WERI-Rb-1 (cell line): ENCODE measurements around the gene EID3.

Experiments
- DNase-seq: peaks from one replicate; pipeline ENCODE4 v3.0.0-alpha.2; 2020
- H3K27ac ChIP-seq: fragments of 250-450 bp; sonication (Bioruptor Pico); 2 replicates; pipeline ENCODE4 v1.5.1; 2020; ENCODE audit warnings: mild to moderate bottlenecking, moderate library complexity
- H3K27me3 ChIP-seq: fragments of 250-450 bp; sonication (Bioruptor Pico); 2 replicates; pipeline ENCODE4 v1.5.1; 2021; ENCODE audit warnings: mild to moderate bottlenecking, low read depth, moderate library complexity; ENCODE audit not compliant: insufficient read depth, severe bottlenecking
- H3K36me3 ChIP-seq: fragments of 250-450 bp; sonication (Bioruptor Pico); 2 replicates; pipeline ENCODE4 v1.5.1; 2020; ENCODE audit warnings: mild to moderate bottlenecking, moderate library complexity
- H3K4me3 ChIP-seq: 2 replicates; pipeline ENCODE4 v1.5.1; 2011; ENCODE audit warnings: low read depth, mild to moderate bottlenecking, control low read depth, low read length
- H3K9me3 ChIP-seq: fragments of 250-450 bp; sonication (Bioruptor Pico); 2 replicates; pipeline ENCODE4 v1.5.1; 2021; ENCODE audit warnings: mild to moderate bottlenecking, moderate library complexity; ENCODE audit not compliant: severe bottlenecking
- TF ChIP-seq, protein P1 (sequence below): IDR thresholded peaks from 2 replicates; pipeline ENCODE4 v1.5.1; 2011; ENCODE audit warnings: low read depth, mild to moderate bottlenecking, control low read depth, inconsistent platforms, low read length

EID3 gene

DNA sequence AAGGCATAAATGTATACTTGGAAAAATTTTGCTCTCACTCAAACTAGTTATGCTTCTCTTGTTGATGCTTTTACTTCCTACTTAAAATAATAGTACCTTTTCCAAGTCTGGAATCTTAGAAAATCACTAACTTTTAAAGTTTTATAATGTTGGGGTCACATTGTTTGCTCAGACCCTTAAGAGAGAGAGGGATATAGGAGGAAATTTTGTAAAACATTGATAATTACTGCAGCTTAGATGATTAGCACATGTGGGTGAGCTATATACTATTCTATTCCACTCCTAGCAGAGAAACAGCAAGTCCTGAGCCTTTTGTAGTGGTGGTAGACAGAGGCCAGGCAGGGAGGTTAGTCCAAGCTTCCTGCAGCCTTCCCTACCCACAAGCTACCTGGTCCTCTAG lies 13.4 kb downstream of the EID3 start:
- no peak overlapping the region for H3K27ac ChIP-seq

DNA sequence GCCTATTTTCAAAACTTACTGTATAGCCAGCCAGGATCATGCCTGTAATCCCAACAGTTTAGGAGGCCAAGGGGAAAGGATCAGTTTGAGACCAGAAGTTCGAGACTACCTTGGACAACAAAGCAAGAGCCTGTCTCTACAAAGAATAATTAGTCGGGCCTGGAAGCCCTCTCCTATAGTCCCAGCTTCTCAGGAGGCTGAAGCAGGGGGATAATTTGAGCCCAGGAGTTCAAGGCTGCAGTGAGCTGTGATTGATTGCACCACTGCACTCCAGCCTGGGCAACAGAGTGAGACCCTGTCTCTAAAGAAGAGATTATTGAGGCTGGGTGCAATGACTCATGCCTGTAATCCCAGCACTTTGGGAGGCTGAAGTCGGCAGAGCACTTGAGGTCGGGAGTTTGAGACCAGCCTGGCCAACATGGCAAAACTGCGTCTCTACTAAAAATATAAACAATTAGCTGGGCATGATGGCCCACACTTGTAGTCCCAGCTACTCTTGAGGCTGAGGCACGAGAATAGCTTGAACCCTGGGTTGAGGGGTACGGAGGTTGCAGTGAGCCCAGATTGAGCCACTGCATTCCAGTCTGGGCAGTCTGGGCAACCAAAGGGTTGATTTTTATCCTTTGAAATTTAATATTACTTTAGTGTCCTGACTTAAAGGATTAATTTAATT lies 14.1 kb downstream of the EID3 start:
- TF ChIP-seq, protein P1, sequence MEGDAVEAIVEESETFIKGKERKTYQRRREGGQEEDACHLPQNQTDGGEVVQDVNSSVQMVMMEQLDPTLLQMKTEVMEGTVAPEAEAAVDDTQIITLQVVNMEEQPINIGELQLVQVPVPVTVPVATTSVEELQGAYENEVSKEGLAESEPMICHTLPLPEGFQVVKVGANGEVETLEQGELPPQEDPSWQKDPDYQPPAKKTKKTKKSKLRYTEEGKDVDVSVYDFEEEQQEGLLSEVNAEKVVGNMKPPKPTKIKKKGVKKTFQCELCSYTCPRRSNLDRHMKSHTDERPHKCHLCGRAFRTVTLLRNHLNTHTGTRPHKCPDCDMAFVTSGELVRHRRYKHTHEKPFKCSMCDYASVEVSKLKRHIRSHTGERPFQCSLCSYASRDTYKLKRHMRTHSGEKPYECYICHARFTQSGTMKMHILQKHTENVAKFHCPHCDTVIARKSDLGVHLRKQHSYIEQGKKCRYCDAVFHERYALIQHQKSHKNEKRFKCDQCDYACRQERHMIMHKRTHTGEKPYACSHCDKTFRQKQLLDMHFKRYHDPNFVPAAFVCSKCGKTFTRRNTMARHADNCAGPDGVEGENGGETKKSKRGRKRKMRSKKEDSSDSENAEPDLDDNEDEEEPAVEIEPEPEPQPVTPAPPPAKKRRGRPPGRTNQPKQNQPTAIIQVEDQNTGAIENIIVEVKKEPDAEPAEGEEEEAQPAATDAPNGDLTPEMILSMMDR = no peak
- H3K36me3 ChIP-seq = peaks cover 90% of the 10 kb centered on the region
- H3K27me3 ChIP-seq = no peaks in the 10 kb centered on the region
- H3K27ac ChIP-seq = no peak overlapping the region
- no peak for DNase-seq
- H3K9me3 ChIP-seq = no peaks in the 10 kb centered on the region
- H3K4me3 ChIP-seq = no peak overlapping the region

More for the DNA sequence above, 13.4 kb downstream of the EID3 start:
- Histone ChIP-seq H3K36me3 (peaks cover 92% of the 10 kb centered on the region), H3K27me3 (no peaks in the 10 kb centered on the region), H3K4me3 (no peak overlapping the region), H3K9me3 (no peaks in the 10 kb centered on the region)
- no peak for DNase-seq
- TF ChIP-seq, protein P1 = no peak

DNA sequence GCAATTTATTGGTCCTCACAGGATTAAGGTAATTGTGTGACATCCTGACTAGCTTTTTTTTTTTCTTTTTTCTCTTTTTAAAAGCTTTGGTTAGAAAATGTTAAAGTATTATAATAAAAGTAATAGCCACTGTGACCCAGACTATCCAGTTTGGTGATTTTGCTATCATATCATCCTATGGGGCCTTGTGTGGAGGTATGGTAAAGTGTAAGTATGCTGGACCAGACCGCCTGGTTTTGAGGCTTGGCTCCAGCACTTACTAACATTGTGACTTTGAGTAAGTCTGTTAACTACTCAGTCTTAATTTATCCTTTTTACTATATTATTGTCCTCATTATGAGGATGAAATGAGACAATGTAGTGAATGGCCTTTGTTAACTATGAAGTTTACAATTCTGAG lies 15.5 kb downstream of the EID3 start:
- H3K27me3 ChIP-seq = no peaks in the 10 kb centered on the region
- H3K4me3 ChIP-seq = no peak overlapping the region
- no peak for DNase-seq
- H3K36me3 ChIP-seq = peaks cover 80% of the 10 kb centered on the region
- TF ChIP-seq, protein P1 = no peak
- no peak overlapping the region for H3K27ac ChIP-seq
- H3K9me3 ChIP-seq = no peaks in the 10 kb centered on the region

DNA sequence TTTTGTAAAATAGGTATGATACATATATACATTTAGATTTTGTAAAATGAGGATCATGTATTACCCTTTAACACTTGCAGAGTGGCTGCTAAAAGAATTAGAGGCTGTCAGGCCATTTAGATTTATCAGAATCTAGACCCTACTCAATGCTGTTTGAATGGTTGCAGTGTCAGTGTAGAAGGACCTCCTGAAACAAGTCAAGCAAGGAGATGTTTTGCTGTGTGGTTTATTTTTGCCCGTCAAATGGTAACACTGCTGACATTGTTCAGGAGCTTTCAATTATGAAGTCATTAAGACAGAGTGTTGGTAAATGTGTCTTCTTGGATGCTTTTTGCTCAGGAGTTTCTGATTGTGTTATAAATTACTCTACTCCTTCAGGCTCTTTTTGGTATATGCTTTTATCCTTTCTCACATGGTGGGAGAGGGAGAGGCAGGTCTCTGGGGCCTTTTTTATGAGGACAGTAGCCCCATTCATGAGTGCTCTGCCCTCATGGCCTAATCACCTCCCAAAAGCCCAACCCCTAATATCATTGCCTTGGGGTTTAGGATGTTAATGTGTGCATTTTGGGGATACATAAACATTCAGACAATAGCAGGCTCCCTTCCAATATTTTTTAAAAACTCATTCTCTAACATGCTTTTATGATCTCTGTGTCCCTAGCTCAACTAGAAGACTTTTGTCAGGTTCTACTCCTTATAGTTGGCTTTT lies 16.5 kb downstream of the EID3 start:
- TF ChIP-seq, protein P1 = no peak
- Histone ChIP-seq H3K27me3 (no peaks in the 10 kb centered on the region), H3K27ac (no peak overlapping the region), H3K36me3 (peaks cover 79% of the 10 kb centered on the region), H3K9me3 (no peaks in the 10 kb centered on the region), H3K4me3 (no peak overlapping the region)
- DNase-seq = no peak

DNA sequence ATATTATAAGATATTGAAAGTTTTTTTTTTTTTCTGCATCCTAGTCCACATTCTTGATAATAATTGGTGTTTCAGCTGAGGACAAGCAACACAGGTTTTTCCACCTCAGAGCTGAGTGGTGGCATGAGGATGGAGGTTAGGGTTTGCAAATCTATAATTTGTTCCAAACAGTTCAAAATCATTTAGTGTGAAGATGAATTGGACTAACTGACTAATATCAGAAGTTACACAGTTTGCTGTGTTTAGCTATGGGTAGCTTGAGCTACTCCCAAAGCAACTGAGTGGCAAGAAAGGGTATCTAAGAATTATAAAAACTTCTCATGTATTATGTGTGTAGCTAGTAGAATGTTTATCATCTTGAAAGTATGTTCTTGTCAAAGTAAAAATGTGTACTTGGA lies 17.1 kb downstream of the EID3 start:
- H3K36me3 ChIP-seq = peaks cover 79% of the 10 kb centered on the region

More for the DNA sequence above, 17.1 kb downstream of the EID3 start:
- Histone ChIP-seq H3K27me3 (no peaks in the 10 kb centered on the region), H3K9me3 (no peaks in the 10 kb centered on the region), H3K4me3 (no peak overlapping the region), H3K27ac (no peak overlapping the region)
- TF ChIP-seq, protein P1 = no peak
- no peak for DNase-seq
